Stimulated activated CD8-positive, alpha-beta memory T cell treated with anti-CD3 and anti-CD28 coated beads, Interleukin-4, amount 100 ng/mL, for 1 hour (primary cell): ENCODE results near the gene TMEM255B.

ENCODE experiments used
- DNase-seq, 2 donors: peaks; one replicate each; pipeline ENCODE4 v3.0.0-alpha.2; 2020; ENCODE audit warnings: low read depth in 2 of 2, low spot score in 1 of 2

Gene TMEM255B

GRCh38 chr13:113801289-113801961 lies 42.4 kb downstream of the TMEM255B start:
- no peak for DNase-seq

GRCh38 chr13:113802090-113802531 lies 43.1 kb downstream of the TMEM255B start:
- DNase-seq, result no peak

GRCh38 chr13:113802761-113803160 lies 43.7 kb downstream of the TMEM255B start:
- no peak for DNase-seq

GRCh38 chr13:113803409-113804016 lies 44.5 kb downstream of the TMEM255B start:
- DNase-seq, result no peak

GRCh38 chr13:113804017-113804702 lies 45.1 kb downstream of the TMEM255B start:
- DNase-seq, result no peak

GRCh38 chr13:113804703-113805430 lies 45.8 kb downstream of the TMEM255B start:
- no peak for DNase-seq

GRCh38 chr13:113805431-113806103 lies 46.5 kb downstream of the TMEM255B start:
- no peak for DNase-seq

- no peak for DNase-seq
Observed at GRCh38 chr13:113806104-113806471, 47.1 kb downstream of the TMEM255B start.

- no peak for DNase-seq
Observed at GRCh38 chr13:113806526-113806925, 47.5 kb downstream of the TMEM255B start.

- DNase-seq, result no peak
Observed at GRCh38 chr13:113808058-113808834, 49.2 kb downstream of the TMEM255B start.

- no peak for DNase-seq
Observed at GRCh38 chr13:113809934-113810333, 50.9 kb downstream of the TMEM255B start.

GRCh38 chr13:113810640-113811039 lies 51.6 kb downstream of the TMEM255B start:
- no peak for DNase-seq

GRCh38 chr13:113811081-113811928 lies 52.3 kb downstream of the TMEM255B start:
- no peak for DNase-seq

- DNase-seq, result no peak
Observed at GRCh38 chr13:113812178-113813040, 53.4 kb downstream of the TMEM255B start.

- DNase-seq, result no peak
Observed at GRCh38 chr13:113813070-113813748, 54.2 kb downstream of the TMEM255B start.

GRCh38 chr13:113813749-113814434 lies 54.9 kb downstream of the TMEM255B start:
- DNase-seq, result no peak

- no peak for DNase-seq
Observed at GRCh38 chr13:113814435-113814821, 55.4 kb downstream of the TMEM255B start.
